ENCODE data around the gene CACNA1I.

Gene CACNA1I

DNA sequence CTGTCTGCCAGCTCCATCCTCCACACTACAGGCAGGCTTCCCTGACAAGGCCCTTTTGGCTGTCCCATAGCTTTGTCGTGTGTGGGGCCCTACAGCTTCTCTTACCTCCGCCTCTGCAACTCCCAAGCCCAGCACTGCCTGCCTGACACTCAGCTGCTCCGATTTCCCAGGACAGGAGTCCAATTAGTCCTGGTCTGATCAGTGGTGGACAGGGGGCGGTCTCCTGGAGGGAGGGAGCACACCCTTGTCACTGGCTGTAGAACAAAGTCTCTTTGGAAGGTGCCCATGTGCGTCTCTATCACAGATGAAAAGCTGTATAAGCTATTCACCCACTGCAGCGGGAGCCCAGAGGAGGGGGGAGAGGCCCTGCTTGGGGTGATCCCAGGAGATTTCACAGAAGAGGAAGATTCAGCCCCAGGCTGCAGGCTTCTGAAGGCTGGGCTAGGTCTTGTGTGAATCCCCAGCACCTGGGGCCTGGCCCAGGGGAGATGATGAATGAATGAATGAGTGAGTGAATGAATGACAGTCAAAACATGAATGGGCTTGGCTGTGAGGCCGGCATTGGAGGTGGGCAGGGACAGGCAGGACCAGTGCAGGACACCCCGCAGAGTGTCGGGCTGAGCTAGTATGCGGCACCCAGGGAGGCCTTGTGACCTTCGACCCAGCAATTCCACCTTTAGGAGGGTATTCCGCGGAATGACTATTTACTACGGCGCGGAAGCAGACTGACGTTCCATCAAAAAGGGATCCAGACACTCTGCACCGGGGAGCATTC, 142.4 kb downstream of the CACNA1I start:
- no peak for DNase-seq (ENCODE audit: low read depth)
- TF ChIP-seq, protein P1, sequence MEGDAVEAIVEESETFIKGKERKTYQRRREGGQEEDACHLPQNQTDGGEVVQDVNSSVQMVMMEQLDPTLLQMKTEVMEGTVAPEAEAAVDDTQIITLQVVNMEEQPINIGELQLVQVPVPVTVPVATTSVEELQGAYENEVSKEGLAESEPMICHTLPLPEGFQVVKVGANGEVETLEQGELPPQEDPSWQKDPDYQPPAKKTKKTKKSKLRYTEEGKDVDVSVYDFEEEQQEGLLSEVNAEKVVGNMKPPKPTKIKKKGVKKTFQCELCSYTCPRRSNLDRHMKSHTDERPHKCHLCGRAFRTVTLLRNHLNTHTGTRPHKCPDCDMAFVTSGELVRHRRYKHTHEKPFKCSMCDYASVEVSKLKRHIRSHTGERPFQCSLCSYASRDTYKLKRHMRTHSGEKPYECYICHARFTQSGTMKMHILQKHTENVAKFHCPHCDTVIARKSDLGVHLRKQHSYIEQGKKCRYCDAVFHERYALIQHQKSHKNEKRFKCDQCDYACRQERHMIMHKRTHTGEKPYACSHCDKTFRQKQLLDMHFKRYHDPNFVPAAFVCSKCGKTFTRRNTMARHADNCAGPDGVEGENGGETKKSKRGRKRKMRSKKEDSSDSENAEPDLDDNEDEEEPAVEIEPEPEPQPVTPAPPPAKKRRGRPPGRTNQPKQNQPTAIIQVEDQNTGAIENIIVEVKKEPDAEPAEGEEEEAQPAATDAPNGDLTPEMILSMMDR (IDR thresholded peaks at IDR 0.05; ENCODE audit: control insufficient read depth, extremely low read depth, insufficient read depth), result no peak

DNA sequence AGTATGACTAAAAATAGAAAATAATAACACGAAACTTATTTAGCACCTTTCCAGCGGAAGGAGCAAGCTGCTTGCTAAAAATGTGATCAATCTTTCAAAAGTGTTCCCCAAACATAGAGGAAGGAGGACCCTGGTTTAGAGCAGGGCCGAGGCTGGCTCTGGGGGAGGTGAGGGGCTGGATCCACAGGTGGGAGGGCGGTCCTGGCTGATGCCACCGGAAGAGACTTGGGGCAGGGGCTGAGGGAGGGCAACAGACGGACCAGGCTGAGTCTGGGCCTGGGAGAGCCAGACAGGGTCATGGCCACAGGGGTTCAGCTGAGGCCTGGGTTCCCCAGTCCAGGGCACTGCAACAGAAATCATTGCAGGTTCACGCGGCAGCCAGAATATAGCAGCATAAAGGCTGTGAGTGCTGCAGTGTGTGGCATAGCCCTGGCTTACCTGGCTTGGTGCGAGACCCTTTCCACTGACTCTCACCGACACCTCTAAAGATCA, 143.3 kb downstream of the CACNA1I start:
- TF ChIP-seq, protein P1 (IDR thresholded peaks at IDR 0.05; ENCODE audit: control insufficient read depth, extremely low read depth, insufficient read depth), result no peak
- H3K4me3 ChIP-seq (ENCODE audit: low read depth, low read length), result no peak overlapping the region
- no peak for DNase-seq (ENCODE audit: low read depth)

More for the DNA sequence above, 142.4 kb downstream of the CACNA1I start:
- no peak overlapping the region for H3K4me3 ChIP-seq (ENCODE audit: low read depth, low read length)

DNA sequence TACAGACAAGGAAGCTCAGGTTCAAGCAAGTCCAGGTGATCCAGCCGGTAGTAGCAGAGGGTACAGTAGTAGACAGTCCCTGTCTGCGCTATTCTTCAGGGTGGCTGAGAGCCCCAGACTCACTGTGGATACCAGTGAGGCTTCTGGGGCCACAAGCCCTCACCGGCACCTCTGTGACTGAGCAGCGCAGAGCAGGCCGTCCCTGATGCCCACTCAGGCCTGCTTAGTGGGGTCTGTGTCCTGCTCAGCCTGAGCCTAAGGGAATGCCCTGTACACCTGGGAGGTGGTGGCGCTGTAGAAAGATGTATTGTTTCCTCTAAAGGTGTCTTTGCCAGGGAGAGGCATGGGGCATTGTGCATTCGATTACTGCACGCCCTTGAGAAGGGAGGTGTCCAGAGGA, 143.8 kb downstream of the CACNA1I start:
- H3K4me3 ChIP-seq (ENCODE audit: low read depth, low read length), result no peak overlapping the region
- no peak for DNase-seq (ENCODE audit: low read depth)
- TF ChIP-seq, protein P1 (IDR thresholded peaks at IDR 0.05; ENCODE audit: control insufficient read depth, extremely low read depth, insufficient read depth), result no peak

DNA sequence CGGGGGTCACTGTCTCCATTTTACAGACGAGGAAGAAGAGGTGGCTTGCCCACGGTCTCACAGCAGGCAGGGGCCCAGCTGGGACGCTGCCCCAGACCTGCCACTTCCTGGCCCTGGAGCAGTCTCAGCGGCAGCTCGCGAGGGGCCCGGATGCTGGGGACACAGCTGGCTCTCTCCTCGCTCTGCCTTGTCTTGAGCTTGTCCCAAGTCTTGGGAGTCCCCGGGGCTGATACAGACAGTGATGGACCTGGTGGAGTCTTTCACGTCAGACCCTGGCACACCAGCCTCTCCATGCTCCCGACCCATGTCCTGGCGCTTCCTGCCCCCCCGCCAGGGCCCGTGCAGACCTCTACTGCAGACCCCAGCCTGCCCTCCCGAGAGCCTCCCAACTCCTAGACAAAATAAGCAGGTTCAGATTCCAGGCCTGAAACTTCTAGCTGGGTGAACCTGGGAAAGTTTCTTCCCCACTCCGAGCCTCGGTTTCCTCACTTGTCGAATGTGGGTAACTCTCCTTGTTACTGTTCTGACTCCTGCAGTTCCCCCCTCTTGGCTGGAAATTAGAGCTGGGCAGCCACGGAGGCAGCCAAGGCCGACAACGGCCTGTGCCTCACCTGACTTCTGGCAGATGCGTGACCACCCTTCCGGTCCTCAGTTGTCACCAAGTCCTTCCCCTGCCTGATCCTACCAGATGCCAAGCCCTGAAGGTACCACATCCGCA, 145.4 kb downstream of the CACNA1I start:
- H3K4me3 ChIP-seq (ENCODE audit: low read depth, low read length), result no peak overlapping the region
- no peak for DNase-seq (ENCODE audit: low read depth)
- TF ChIP-seq, protein P1 (IDR thresholded peaks at IDR 0.05; ENCODE audit: control insufficient read depth, extremely low read depth, insufficient read depth), result no peak

DNA sequence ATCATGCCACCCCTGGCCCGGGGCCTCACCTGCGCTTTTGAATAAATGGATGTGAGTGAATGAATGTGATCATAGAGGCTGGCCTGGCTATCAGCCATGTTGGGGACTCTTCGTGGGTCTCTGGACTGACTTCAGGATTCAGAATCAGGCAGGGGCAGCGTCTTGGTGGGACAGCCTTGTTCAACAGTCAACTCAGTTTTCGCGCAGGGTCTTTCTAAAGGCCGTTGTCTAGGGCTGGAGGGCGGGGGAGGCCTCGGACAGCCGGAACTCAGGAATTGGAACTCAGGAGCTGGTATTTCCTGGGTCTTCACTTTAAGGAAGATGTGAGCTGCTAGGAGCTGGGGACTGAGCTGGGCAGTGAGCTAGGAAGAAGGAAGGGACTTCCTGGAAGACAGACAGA, 146.0 kb downstream of the CACNA1I start:
- no peak overlapping the region for H3K4me3 ChIP-seq (ENCODE audit: low read depth, low read length)
- TF ChIP-seq, protein P1 (IDR thresholded peaks at IDR 0.05; ENCODE audit: control insufficient read depth, extremely low read depth, insufficient read depth), result no peak
- no peak for DNase-seq (ENCODE audit: low read depth)

DNA sequence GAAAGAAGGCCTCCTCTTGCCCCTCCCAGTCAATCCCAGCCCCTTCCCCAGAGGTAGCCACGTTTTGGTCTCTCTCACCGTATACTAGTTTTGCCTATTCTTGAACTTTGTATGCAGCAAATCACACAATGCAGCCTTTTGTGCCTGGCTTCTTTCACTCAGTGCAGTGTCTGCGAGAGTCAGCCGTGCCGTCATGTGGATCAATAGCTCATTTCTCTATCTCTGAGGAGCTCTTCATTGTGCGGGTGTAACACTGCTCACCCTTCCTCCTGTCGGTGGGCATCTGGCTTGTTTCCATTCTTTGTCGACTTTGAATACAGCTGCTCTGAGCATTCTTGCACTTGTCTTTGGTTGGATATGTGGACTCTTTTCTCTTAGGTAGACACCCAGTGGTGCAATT, 146.5 kb downstream of the CACNA1I start:
- TF ChIP-seq, protein P1 (IDR thresholded peaks at IDR 0.05; ENCODE audit: control insufficient read depth, extremely low read depth, insufficient read depth), result no peak
- no peak for DNase-seq (ENCODE audit: low read depth)
- H3K4me3 ChIP-seq (ENCODE audit: low read depth, low read length), result no peak overlapping the region

All from LNCaP clone FGC (cell line).